ENCODE results near the gene INAFM2. TPM values are rescaled to one million over a fixed set of nuclear protein-coding genes. Genes with fewer than 3 reads are reported as not detected.

INAFM2 gene
- total and polyA plus RNA-seq, 2 of the 4 experiments (the other 2 are of a cell fraction), result 10.4 to 14.0 TPM

DNA sequence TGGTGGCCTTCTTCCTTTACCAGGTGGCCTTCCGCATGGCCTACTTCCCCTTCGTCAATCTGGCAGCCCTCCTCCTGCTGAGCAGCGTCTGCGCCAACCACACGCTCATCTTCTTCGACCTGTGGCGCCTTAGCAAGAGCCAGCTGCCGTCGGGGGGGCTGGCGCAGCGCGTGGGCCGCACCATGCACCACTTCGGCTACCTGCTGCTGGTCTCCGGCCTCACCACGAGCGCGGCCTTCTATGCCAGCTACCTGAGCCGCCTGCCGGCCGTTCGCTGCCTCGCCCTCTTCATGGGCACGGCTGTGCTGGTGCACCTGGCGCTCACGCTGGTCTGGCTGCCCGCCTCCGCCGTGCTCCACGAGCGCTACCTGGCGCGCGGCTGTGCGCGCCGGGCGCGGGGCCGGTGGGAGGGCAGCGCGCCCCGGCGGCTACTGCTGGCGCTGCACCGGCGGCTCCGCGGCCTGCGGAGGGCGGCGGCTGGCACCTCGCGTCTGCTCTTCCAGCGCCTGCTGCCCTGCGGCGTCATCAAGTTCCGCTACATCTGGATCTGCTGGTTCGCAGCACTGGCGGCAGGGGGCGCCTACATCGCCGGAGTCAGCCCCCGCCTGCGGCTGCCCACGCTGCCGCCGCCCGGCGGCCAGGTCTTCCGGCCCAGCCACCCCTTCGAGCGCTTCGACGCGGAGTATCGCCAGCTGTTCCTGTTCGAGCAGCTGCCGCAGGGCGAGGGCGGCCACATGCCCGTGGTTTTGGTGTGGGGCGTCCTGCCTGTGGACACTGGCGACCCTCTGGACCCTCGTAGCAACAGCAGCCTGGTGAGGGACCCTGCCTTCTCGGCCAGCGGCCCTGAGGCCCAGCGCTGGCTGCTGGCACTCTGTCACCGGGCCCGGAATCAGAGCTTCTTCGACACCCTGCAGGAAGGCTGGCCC is 44.5 kb downstream of the INAFM2 start:
- H4K5ac ChIP-seq (ENCODE audit: low read depth, low read length), result peak overlapping the region; percentile 70; the same call in 1 of the 2 replicates
- no peak overlapping the region for H3K18ac ChIP-seq (ENCODE audit: low read depth, low read length)
- no peak overlapping the region; the same call in 2 of the 3 replicates for H2BK15ac ChIP-seq (ENCODE audit: low read depth, low read length)
- no peaks in the 10 kb centered on the region for H3K79me1 ChIP-seq (ENCODE audit: low read depth in 1 of 2, low read length in 2 of 2)
- peak overlapping the region; percentile 3; the same call in 1 of the 2 replicates for H3K56ac ChIP-seq (ENCODE audit: extremely low read depth, insufficient read depth, low read length)
- WGBS, 2 experiments (ENCODE audit: extremely low coverage in 2 of 2, insufficient read length in 1 of 2), result 17% methylated on average over 61 of the region's 91 CpGs; no CpG with 5 or more reads in 1 of the 2 experiments
- in situ Hi-C loops (cut with MboI; ENCODE audit: low sequenced_read_pairs), result no loop called here
- no peaks in the 10 kb centered on the region for H3K9me3 ChIP-seq (ENCODE audit: control insufficient read depth, insufficient read depth, low read length)
- ATAC-seq (ENCODE audit: low read depth) (peak; percentile 95), DNase-seq (peak; percentile 87)
- ChIA-PET CTCF (interaction anchor here (0.6 to 1.6 kb wide), 5 partner anchors 10 to 510 kb away, joined by 3 to 6 read pairs (median 5); partner anchors contain the start of gene DISP2), POLR2A (ENCODE audit: unreplicated experiment) (no interaction called here)
- H4K91ac ChIP-seq (ENCODE audit: insufficient read depth, low read depth, low read length), result peak overlapping the region; percentile 70; the same call in 1 of the 2 replicates
- peak overlapping the region; percentile 78 for H2BK20ac ChIP-seq (ENCODE audit: low read depth, low read length)
- no peak overlapping the region for H3K4me3 ChIP-seq (ENCODE audit: insufficient read depth, low read depth, low read length)
- 0 out of 2 replicates have a peak, but pooled peaks cover 3% of the 10 kb centered on the region for H3K9me1 ChIP-seq (ENCODE audit: insufficient read depth, low read length)
- no peak overlapping the region for H3K23ac ChIP-seq (ENCODE audit: low read depth, low read length)
- H3K36me3 ChIP-seq (ENCODE audit: control insufficient read depth, insufficient read depth, low read length), result no peaks in the 10 kb centered on the region
- peak overlapping the region; percentile 73 for H2BK5ac ChIP-seq (ENCODE audit: low read depth, low read length, poor library complexity, severe bottlenecking)
- peak overlapping the region; percentile 98 for H2AFZ ChIP-seq (replicated peaks; ENCODE audit: low read length, poor library complexity)
- no TSS peak for BruUV-seq (replicated peaks)
- H3K4me1 ChIP-seq (ENCODE audit: control insufficient read depth, insufficient read depth, low read length), result peaks cover 2% of the 10 kb centered on the region
- H2BK120ac ChIP-seq (ENCODE audit: low read depth, low read length), result peak overlapping the region; percentile 95
- H2AK5ac ChIP-seq (ENCODE audit: low read depth, low read length), result peak overlapping the region; percentile 43; the same call in 1 of the 2 replicates
- H3K4ac ChIP-seq (ENCODE audit: low read depth, low read length), result peak overlapping the region; percentile 95
- H3K27me3 ChIP-seq (ENCODE audit: control insufficient read depth, insufficient read depth, low read length), result peaks cover 5% of the 10 kb centered on the region; the same call in 1 of the 2 replicates
- no peak overlapping the region; the same call in 1 of the 2 replicates for H3K27ac ChIP-seq (ENCODE audit: insufficient read depth, low read length)
- H4K20me1 ChIP-seq (ENCODE audit: insufficient read depth, low read length), result no peaks in the 10 kb centered on the region
- intact Hi-C loops (cut with micrococcal nuclease), result loop anchor here (1.0 kb wide), 1 partner anchor 54 kb away; no protein-coding TSS in a partner anchor
- H3K4me2 ChIP-seq (ENCODE audit: low read depth, low read length), result peak overlapping the region; percentile 49
- no peak overlapping the region for H3K9ac ChIP-seq (ENCODE audit: low read depth, low read length)
- H2AK9ac ChIP-seq (replicated peaks; ENCODE audit: low read depth, low read length, poor library complexity), result peak overlapping the region; percentile 77
- dilution Hi-C loops (cut with HindIII; ENCODE audit: low sequenced_read_pairs, unreplicated experiment), result no loop called here
- 0 out of 2 replicates have a peak overlapping the region, but pooled peaks have one; percentile 78 for H3K14ac ChIP-seq (replicated peaks; ENCODE audit: low read depth, low read length)
- H4K8ac ChIP-seq (ENCODE audit: low read depth in 2 of 2, low read length in 2 of 2), result peak overlapping the region; percentile 86 to 97
- peak; percentile 96 for TF ChIP-seq MAZ (IDR thresholded peaks at IDR 0.05; ENCODE audit: borderline replicate concordance, low read depth, low read length)
- TF ChIP-seq FOS (IDR thresholded peaks at IDR 0.05; ENCODE audit: low read depth, low read length), result no peak
- no peak for TF ChIP-seq CHD1 (IDR thresholded peaks at IDR 0.05; ENCODE audit: low read depth, low read length)
- peak; percentile 15; the same call in 1 of the 2 replicates for TF ChIP-seq BHLHE40 (IDR thresholded peaks at IDR 0.05; ENCODE audit: low read depth, low read length)
- peak; percentile 75 for TF ChIP-seq SMC3 (IDR thresholded peaks at IDR 0.05; ENCODE audit: low read depth, low read length)
- TF ChIP-seq, protein P1, sequence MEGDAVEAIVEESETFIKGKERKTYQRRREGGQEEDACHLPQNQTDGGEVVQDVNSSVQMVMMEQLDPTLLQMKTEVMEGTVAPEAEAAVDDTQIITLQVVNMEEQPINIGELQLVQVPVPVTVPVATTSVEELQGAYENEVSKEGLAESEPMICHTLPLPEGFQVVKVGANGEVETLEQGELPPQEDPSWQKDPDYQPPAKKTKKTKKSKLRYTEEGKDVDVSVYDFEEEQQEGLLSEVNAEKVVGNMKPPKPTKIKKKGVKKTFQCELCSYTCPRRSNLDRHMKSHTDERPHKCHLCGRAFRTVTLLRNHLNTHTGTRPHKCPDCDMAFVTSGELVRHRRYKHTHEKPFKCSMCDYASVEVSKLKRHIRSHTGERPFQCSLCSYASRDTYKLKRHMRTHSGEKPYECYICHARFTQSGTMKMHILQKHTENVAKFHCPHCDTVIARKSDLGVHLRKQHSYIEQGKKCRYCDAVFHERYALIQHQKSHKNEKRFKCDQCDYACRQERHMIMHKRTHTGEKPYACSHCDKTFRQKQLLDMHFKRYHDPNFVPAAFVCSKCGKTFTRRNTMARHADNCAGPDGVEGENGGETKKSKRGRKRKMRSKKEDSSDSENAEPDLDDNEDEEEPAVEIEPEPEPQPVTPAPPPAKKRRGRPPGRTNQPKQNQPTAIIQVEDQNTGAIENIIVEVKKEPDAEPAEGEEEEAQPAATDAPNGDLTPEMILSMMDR (conservative IDR thresholded peaks at IDR 0.05; ENCODE audit: low read depth, low read length), result peak; percentile 95
- TF ChIP-seq NFE2L2 (IDR thresholded peaks at IDR 0.05; ENCODE audit: low read depth, low read length), result no peak
- TF ChIP-seq MXI1 (IDR thresholded peaks at IDR 0.05; ENCODE audit: borderline replicate concordance, low read depth, low read length), result no peak
- TF ChIP-seq, protein P2, sequence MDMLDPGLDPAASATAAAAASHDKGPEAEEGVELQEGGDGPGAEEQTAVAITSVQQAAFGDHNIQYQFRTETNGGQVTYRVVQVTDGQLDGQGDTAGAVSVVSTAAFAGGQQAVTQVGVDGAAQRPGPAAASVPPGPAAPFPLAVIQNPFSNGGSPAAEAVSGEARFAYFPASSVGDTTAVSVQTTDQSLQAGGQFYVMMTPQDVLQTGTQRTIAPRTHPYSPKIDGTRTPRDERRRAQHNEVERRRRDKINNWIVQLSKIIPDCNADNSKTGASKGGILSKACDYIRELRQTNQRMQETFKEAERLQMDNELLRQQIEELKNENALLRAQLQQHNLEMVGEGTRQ (IDR thresholded peaks at IDR 0.05; ENCODE audit: low read depth, low read length), result no peak
- TF ChIP-seq, protein P3, sequence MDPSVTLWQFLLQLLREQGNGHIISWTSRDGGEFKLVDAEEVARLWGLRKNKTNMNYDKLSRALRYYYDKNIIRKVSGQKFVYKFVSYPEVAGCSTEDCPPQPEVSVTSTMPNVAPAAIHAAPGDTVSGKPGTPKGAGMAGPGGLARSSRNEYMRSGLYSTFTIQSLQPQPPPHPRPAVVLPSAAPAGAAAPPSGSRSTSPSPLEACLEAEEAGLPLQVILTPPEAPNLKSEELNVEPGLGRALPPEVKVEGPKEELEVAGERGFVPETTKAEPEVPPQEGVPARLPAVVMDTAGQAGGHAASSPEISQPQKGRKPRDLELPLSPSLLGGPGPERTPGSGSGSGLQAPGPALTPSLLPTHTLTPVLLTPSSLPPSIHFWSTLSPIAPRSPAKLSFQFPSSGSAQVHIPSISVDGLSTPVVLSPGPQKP (IDR thresholded peaks at IDR 0.05; ENCODE audit: borderline replicate concordance, low read depth, low read length), result no peak
- no peak for TF ChIP-seq MAFK (IDR thresholded peaks at IDR 0.05; ENCODE audit: low read depth, low read length)
- no peak for TF ChIP-seq RCOR1 (IDR thresholded peaks at IDR 0.05; ENCODE audit: insufficient replicate concordance, low read length)
